GM12801 (cell line): ENCODE measurements around the gene F3.

Source experiments
- CTCF ChIP-seq: IDR thresholded peaks from one replicate; pipeline ENCODE4 v1.5.1; 2011; ENCODE audit warnings: control low read depth; ENCODE audit not compliant: insufficient read length; ENCODE audit errors: extremely low read depth

Gene F3

DNA sequence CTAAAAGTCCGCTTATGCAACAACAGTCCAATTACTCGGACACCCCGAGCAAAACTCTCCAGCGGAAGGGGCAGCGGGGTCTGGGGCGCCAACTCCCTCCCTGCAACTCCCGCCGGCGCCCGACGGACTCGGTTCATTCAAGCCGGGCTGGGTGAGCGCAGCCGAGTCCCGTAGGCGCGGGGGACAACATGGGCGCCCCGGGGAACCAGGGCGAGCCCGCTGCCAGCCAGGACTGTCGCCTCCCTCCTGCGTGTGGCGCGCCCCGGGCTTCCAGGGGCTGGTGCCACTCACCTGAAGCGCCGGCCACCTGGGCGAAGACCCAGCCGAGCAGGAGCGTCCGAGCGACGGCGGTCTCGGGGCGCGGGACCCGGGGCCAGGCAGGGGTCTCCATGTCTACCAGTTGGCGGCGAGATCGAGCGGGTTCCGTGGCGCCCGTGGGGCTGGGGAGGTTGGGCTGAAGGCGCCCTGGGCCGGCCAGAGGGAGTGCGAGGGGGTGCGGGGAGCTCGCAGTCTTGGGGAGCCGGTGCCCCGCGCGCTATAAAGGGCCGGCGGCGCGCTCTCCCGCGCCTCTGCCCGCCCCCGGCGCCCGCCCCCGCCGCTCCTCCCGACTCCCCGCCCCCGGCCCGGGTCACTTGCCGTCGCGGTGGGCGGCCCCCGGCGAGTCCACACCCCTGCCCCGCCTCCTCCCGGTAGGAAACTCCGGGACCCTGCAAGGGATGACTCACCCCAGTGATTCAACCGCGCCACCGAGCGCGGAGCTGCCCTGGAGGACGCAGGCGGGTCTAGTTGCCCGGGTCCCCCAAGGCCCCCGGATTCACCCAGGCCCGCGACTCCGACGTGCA, at the start of gene F3:
F3 (minus strand) TSS at position 514 of the 842 bp plus-strand sequence; CDS start at position 391, 123 bp downstream.
- no peak for TF ChIP-seq CTCF

DNA sequence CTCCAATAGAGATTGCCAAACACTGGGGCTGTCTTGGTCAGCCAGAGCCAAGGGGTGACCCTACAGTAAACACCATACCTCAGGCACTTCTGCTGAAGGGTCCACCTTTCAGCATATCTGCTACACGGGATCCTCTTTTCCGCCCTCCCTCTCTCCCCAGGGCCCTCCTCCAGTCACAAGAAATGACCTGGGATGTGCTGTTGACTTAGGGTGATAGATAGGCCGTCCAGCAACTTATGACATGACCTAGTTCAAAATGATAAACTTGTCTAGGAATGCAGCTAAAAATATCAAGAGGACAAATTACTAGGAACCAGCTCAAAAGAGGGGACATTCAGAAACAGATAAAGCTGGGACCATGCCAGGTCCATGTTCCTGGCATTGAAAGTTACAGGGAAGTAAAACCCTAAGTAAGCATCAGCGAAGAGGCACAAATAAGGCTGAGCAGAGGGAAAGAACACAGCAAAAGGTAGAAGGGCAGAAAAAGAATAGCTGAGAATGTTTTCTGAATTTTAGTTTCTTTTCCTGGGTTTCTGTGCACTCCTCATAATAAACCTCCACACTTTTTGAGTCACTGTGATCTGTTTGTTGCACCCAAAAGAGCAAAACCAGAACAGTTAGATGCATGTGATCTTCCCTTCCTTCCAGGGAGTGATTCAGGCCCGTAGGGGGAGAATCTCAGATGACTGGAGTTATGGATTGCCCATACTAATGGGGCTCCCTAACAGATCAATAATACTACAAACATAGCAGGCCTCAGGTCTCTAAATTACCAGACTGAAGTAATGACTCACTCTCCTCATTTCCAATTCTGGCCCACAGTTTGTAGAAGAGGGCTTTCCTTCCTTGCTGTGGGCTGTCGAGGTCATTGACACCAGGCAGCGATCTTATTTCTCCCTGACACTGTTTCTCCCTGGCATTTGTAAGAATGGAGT, 48.9 kb upstream of the F3 start:
- TF ChIP-seq CTCF: no peak

DNA sequence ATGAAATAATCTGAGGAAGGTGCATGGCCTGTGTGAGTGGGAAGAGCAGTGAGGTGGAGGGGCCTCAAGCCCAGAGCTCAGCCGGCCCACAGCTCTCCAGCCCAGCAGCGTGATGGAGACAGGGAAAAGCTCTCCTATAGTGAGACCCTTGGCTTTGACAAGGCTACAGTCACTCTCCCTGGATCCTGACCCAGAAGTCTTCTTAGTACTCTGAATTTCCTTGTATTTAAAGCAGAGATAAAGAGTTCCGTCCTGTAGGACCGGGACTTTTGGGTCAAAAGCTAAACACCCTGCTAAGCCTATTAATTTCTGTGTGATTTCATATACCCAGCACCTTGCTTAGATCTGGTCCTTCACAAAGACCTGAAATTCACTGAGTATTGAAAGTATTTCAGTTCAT, 48.2 kb upstream of the F3 start:
- TF ChIP-seq CTCF: no peak

GRCh38 chr1:94582565-94582964, 41.0 kb upstream of the F3 start:
- TF ChIP-seq CTCF: no peak

GRCh38 chr1:94580367-94581115, 39.0 kb upstream of the F3 start:
- TF ChIP-seq CTCF: no peak

DNA sequence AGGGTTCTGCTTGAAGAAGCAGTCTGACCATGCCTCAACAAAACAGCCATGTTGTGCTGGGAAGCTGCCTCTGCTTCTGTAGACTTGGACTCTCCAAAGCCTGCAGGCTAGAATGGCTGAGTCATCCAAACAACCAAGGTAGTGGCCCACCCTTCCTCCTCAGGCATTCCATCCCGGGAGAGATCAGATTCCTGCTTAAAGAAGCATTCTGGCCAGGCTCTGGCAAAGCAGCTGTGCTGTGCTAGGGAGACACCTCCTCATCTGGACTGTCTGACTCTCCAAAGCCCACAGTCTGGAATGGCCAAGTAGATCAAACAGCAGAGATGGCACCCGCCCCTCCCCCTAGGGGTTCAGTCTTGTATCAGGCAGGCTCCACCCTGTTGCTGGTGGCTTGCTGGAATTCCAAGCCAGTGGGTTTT, 38.3 kb upstream of the F3 start:
- TF ChIP-seq CTCF: no peak

GRCh38 chr1:94578856-94579255, 37.3 kb upstream of the F3 start:
- TF ChIP-seq CTCF: no peak
